Measurements from ENCODE around the gene MCRIP2.

MCRIP2 gene

DNA sequence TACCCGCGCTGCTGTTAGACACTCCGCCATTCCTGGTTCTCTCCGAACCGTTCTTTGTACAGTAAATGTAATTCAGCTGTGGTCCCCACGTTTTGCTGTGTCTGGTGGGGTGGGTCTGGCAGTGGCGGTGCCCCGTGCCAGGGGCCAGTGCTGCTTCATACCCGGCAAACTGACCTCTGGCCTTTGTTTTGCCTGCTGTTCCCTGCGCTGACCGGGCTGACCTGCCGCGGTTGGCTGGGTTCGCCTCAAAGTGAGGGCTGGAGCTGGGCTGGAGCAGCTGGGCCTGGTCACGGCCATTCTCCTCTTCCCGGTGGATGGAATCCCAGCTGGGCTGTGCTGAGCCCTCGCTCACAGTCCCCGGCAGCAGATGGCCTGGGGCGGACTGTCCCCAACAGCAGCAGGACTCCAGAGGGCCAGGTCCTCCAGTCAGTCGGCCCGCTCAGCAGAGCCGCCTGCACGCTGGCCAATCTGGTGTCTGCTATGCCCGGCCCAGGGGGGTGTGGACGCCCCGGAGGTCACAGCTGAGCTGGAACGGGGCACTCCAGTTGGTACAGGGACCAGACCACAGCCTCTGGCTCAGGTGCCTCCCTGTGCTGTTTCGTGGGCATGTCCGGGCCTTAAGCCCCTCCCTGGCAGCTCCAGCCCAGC lies 12.3 kb upstream of the MCRIP2 start:
- DNase-seq (ENCODE audit: low read depth, low spot score) = no peak
- H3K4me3 ChIP-seq (ENCODE audit: low read length) = no peak overlapping the region

GRCh38 chr16:629833-630248 lies 11.8 kb upstream of the MCRIP2 start:
- no peak for DNase-seq (ENCODE audit: low read depth, low spot score)
- H3K4me3 ChIP-seq (ENCODE audit: low read length) = no peak overlapping the region

GRCh38 chr16:630249-630814 lies 11.3 kb upstream of the MCRIP2 start:
- no peak for DNase-seq (ENCODE audit: low read depth, low spot score)
- no peak overlapping the region for H3K4me3 ChIP-seq (ENCODE audit: low read length)

- no peak within 1 kb of the TSS for H3K4me3 ChIP-seq (ENCODE audit: low read length)
- DNase-seq (ENCODE audit: low read depth, low spot score) = no peak
Measured at GRCh38 chr16:630815-631405, 10.7 kb upstream of the MCRIP2 start, which contains the start of gene WFIKKN1. WFIKKN1 (plus strand) TSS chr16:630985; CDS start chr16:631254, 269 bp downstream.

DNA sequence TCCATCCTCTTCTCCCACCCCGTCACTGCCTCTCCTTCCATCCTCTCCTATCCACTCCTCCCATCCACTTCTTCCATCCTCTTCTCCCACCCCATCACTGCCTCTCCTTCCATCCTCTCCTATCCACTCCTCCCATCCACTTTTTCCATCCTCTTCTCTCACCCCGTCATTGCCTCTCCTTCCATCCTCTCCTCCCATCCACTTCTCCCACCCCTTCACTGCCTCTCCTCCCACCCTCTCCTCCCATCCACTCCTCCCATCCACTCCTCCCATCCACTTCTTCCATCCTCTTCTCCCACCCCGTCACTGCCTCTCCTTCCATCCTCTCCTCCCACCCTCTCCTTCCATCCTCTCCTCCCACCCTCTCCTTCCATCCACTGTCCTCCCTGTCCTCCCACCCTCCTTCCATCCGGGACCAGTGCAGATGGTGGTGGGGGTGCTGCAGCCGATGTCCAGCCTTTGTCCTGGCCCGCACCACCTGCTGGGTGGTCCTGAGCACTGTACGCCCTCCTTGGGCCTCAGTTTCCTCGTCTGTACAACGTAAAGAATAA lies 9.7 kb upstream of the MCRIP2 start:
- DNase-seq (ENCODE audit: low read depth, low spot score) = no peak
- no peak overlapping the region for H3K4me3 ChIP-seq (ENCODE audit: low read length)

DNA sequence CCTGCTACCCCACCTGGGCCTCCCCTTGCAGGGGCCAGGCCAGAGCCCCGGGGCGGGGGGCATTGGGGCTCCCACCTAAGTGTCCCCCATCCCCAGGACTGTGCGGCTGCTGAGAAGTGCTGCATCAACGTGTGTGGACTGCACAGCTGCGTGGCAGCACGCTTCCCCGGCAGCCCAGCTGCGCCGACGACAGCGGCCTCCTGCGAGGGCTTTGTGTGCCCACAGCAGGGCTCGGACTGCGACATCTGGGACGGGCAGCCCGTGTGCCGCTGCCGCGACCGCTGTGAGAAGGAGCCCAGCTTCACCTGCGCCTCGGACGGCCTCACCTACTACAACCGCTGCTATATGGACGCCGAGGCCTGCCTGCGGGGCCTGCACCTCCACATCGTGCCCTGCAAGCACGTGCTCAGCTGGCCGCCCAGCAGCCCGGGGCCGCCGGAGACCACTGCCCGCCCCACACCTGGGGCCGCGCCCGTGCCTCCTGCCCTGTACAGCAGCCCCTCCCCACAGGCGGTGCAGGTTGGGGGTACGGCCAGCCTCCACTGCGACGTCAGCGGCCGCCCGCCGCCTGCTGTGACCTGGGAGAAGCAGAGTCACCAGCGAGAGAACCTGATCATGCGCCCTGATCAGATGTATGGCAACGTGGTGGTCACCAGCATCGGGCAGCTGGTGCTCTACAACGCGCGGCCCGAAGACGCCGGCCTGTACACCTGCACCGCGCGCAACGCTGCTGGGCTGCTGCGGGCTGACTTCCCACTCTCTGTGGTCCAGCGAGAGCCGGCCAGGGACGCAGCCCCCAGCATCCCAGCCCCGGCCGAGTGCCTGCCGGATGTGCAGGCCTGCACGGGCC lies 8.9 kb upstream of the MCRIP2 start:
- no peak for DNase-seq (ENCODE audit: low read depth, low spot score)
- H3K4me3 ChIP-seq (ENCODE audit: low read length) = no peak overlapping the region

DNA sequence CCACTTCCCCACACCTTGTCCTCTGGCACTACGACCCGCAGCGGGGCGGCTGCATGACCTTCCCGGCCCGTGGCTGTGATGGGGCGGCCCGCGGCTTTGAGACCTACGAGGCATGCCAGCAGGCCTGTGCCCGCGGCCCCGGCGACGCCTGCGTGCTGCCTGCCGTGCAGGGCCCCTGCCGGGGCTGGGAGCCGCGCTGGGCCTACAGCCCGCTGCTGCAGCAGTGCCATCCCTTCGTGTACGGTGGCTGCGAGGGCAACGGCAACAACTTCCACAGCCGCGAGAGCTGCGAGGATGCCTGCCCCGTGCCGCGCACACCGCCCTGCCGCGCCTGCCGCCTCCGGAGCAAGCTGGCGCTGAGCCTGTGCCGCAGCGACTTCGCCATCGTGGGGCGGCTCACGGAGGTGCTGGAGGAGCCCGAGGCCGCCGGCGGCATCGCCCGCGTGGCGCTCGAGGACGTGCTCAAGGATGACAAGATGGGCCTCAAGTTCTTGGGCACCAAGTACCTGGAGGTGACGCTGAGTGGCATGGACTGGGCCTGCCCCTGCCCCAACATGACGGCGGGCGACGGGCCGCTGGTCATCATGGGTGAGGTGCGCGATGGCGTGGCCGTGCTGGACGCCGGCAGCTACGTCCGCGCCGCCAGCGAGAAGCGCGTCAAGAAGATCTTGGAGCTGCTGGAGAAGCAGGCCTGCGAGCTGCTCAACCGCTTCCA lies 8.1 kb upstream of the MCRIP2 start:
- no peak for DNase-seq (ENCODE audit: low read depth, low spot score)
- H3K4me3 ChIP-seq (ENCODE audit: low read length) = no peak overlapping the region

DNA sequence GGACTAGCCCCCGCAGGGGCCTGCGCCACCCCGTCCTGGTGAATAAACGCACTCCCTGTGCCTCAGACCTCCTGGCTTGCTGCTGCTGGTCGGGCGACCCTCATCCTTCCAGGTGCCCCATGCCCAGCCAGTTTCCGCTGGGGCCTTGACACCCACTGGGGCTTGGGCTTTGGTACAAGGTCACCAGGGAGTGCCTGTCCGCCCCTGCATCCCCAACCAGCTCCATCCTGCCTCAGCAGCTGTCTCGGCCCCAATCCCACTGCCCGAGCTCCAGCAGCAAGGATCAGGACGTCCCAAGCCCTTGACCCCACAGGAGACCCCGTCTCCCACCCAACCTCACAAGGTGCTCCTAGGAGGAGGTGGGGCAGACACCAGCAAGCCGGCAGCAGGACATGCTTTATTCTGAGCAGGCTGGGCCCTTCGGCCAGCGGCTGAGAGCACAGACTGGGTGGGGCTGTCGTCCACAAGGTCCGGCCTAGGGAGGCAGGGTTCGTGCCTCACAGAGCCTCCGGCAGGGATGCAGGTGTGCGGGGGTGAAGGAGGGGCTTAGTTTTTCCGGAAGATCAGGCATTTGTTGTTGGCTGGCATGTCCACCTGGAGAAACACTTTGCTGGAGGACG lies 7.5 kb upstream of the MCRIP2 start:
- no peak overlapping the region for H3K4me3 ChIP-seq (ENCODE audit: low read length)
- no peak for DNase-seq (ENCODE audit: low read depth, low spot score)

GRCh38 chr16:634996-635395 lies 6.6 kb upstream of the MCRIP2 start:
- no peak for DNase-seq (ENCODE audit: low read depth, low spot score)
- H3K4me3 ChIP-seq (ENCODE audit: low read length) = peak overlapping the region; percentile 78

- peak overlapping the region; percentile 78 for H3K4me3 ChIP-seq (ENCODE audit: low read length)
- DNase-seq (ENCODE audit: low read depth, low spot score) = no peak
Measured at GRCh38 chr16:635573-636205, 5.9 kb upstream of the MCRIP2 start.

- H3K4me3 ChIP-seq (ENCODE audit: low read length) = peak within 1 kb of the TSS; percentile 78
- DNase-seq (ENCODE audit: low read depth, low spot score) = peak; percentile 92
Measured at GRCh38 chr16:636206-637080, 5.2 kb upstream of the MCRIP2 start, which contains the start of gene METTL26. METTL26 (minus strand) TSS chr16:636305; CDS start chr16:636290, 15 bp downstream.

GRCh38 chr16:637081-638018 lies 4.3 kb upstream of the MCRIP2 start:
- peak overlapping the region; percentile 78 for H3K4me3 ChIP-seq (ENCODE audit: low read length)
- peak; percentile 71 for DNase-seq (ENCODE audit: low read depth, low spot score)

DNA sequence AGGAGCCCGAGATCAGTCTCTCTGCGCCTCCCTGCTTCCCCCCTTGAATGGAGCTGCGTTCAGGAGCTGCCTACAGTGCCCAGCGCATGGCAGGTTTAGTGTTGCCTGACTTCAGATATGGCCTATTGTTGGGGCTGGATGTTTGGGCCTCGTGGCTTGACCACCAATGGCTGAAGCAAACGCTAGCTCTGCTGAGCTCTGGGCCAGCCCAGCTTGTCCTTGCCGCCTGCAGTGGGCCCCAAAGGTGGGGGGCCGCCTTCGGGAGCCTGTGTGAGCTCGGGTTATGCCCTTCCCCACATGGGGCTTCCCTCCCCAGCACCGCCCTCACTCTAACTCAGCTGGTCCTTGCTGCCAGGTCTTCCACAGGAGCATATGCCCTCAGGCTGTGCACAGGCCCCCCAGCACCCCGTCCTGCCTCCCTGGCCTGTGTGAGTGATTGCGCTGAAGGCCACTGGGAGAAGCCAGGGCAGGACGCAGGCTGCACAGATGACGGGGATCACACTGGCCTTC lies 3.5 kb upstream of the MCRIP2 start:
- no peak for DNase-seq (ENCODE audit: low read depth, low spot score)

DNA sequence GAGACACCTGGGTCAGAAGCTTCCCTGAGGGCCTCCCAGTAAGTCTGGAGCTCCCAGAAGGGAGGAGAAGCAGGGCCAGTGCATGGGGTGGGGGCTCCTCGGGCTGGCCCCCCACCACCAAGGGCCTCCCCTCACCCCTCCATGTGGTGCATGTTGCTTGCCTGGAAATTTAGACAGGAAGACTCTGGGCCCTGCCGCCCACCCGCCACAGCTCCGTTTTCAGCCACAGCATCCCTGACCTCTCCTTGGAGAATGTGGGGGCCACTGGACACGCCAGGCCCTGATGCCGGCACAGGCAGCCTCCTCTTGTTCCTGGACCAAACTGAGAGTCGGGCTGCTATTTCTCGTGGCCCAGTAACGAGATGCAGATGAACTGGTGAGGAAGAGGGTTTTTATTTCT lies 2.8 kb upstream of the MCRIP2 start:
- DNase-seq (ENCODE audit: low read depth, low spot score) = no peak
- no peak overlapping the region for H3K4me3 ChIP-seq (ENCODE audit: low read length)

More for the DNA sequence above, 3.5 kb upstream of the MCRIP2 start:
- H3K4me3 ChIP-seq (ENCODE audit: low read length) = no peak overlapping the region

- no peak overlapping the region for H3K4me3 ChIP-seq (ENCODE audit: low read length)
- DNase-seq (ENCODE audit: low read depth, low spot score) = no peak
Measured at GRCh38 chr16:640614-641013, 1.0 kb upstream of the MCRIP2 start.

All from Jurkat, Clone E6-1 (cell line).